ENCODE measurements around the gene C1QA.

The C1QA gene

DNA sequence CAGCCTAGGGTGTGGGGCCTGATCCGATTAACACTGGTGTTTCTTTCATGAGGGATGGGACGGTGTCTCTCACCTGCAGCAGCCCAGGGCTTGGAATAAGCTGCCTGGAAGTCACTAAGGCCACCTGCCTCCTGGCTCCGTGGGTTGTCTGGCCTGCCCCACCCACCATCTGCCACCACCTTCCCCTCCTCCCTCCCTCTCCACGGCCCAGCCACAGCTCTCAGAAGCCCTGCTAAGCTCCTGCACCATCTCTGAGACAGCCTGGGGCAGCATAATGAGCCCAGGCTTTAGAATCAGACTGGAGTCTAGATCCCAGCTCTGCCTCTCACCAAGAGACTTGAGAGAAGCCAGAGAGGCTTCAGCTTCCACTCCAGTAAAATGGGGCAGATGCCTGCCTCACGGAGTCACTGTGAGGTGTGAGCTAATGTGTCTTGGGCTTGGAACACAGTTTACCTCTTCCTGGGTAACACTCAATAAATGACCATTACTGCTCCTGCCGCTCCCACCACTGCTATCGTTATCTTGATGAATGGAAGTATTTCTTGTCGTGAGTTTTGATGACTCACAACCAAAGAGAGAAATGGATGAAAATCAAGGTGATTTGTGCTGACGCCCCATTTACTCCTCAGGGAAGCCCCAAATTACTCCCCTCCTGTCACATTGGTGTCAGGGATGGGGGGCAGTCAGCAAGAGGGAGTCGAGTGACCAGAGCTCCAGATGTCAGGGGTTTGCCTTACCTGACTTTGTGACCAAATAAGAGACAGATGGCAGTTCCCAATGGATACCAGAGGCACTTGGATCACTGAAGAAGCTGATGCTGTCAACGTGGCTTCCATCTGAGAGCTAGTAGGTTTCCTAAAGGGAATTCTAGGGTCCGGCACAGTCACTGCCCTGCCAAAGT lies 23.5 kb upstream of the C1QA start:
- DNase-seq (ENCODE audit: low spot score) = no peak

DNA sequence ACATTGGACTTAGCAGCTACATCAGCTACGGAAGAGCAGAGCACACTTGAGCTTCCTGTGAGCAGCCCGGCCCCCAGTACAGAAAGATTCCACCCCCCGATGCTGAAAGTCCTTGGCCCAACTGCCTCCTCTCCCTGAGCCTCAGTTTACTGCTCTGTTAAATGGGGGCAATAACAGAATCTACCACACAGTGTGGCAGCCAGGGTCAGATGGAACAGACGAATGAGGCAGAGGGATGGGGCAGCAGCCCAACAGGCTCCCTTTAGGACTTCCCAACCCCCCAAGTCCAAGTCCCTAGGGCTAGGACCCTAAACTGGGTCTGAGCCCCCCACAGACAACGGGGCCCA lies 22.9 kb upstream of the C1QA start:
- no peak for DNase-seq (ENCODE audit: low spot score)

DNA sequence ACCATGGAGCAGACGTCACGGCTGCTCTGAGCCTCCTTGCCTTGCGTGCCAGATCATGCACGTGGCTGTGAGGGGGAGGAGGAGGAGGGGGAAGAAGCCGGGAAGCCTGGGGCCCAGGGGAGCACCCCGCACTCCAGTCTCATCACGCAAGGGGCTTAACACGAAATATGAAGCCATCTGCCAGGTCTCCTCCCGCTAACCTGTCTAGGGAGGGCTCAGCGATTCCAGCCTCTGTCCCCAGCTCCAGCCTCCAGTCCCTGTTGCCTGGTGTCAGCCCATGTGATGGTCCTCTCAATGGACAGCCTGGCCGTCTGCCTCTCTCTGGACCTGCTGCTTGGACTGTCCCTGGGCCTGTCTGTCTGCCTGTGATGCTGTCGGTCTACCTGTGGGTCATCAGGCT lies 22.5 kb upstream of the C1QA start:
- DNase-seq (ENCODE audit: low spot score) = no peak

DNA sequence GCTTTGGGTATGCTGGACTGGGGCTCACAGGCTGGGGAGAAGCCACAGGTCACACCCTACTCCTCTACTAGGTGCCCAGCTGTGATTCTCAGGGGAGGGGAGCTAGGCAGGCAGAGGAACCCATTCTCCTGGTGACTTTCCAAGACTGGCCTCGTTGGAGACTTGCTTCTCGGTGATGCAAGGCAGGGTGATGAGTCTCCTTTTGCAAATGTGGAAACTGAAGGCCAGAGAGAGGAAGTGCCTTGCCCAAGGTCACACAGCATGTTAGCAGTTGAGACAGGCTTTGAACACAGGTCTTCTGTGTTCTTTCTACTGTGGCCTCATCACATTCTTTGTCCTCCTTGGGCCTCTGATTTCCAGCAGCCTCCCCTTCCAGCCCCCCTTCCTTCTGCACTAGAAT lies 20.5 kb upstream of the C1QA start:
- DNase-seq (ENCODE audit: low spot score) = no peak

DNA sequence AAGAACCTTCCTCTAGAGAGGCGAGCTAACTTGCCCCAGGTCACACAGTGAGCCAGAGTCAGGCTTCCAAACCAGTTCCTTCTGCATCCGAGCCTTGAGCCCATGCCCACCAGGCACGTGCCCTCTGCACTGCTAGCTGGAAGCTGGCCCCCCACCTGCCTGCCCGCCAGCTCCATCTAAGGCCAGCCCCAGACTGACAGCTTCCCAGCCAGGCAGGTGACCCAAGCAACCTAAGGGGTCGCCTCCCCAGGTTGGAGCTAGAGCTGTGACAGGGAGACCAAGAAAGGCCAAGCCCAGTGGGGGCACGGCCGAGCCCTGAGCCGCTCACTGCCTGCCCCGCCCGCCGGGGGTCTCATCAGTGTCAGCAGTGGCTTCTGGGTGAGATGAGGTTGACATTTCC lies 19.9 kb upstream of the C1QA start:
- DNase-seq (ENCODE audit: low spot score) = no peak

DNA sequence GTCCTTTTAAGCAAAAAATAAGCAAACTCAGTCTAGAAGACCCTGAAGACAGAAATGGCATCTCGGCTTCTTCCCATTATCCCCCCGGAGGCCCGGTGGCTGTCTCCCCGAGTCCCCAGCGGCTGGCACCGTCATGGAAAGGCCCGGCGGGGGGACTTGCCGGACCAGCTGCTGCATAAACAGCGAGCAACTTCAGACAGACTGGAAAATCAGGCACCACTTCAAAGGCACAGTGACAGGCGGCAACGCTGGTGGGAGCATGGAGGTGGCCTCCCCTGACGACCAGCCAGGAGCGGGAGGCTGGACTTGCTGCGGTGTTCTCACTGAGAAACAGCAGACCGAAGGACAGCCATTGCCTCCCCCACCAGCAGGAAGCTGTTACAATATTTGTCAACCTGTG lies 18.4 kb upstream of the C1QA start:
- DNase-seq (ENCODE audit: low spot score) = no peak

DNA sequence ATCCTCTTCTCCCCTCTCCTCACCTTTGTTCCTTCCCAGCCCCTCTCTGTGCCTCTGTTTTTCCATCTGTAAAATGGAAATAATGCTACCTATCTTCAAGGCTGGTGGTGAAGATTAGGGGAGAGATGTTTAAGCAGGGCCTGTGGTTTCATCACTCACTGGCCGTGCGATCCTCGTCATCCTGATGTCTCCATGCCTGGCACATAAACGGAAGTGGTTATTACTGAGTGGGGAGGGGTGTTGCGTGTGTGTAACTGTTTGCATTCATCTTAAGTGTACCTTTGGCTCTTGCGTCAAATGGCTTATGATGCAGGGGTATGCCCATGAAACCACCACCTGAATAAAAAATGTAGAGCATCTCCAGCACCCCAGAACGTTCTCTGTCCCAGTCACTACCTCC lies 17.2 kb upstream of the C1QA start:
- no peak for DNase-seq (ENCODE audit: low spot score)

DNA sequence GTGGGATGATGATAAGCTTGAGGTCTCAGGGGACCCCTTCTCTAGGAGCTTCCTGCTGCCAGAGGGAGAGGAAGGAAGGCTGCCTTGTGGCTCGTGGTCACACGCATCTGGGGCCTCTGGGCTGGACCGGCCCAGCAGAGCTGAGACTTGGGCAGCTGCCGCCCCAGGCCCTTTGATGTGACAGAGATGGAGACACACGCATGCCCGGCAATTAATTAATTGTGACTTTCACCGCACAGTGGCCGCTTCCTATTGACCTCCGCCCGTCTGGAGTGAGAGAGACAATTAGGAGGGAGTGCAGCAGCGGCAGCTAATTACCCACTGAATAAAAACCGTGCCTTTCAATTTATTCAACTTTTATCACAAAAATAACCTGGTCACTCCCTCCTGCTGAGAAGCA lies 16.6 kb upstream of the C1QA start:
- DNase-seq (ENCODE audit: low spot score) = no peak

DNA sequence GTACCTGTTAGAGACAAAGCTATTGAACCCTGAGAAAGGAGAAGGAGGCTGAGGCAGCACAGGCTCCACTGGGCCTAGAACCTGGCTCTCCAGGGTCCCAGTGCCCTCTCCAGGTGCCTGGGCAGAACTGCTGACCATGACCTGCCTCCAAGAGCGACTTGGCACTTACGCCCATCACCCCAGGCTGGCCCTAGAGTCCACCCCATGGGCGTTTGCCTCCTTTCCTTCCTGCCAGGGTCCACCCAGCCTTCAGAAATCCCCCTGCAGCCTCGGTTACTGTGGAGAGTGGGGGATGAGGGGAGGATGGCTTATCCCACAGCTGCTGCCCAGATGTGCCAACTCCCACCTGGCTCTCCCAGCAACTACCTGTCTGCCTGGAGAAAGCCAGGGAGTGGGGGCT lies 14.7 kb upstream of the C1QA start:
- no peak for DNase-seq (ENCODE audit: low spot score)

DNA sequence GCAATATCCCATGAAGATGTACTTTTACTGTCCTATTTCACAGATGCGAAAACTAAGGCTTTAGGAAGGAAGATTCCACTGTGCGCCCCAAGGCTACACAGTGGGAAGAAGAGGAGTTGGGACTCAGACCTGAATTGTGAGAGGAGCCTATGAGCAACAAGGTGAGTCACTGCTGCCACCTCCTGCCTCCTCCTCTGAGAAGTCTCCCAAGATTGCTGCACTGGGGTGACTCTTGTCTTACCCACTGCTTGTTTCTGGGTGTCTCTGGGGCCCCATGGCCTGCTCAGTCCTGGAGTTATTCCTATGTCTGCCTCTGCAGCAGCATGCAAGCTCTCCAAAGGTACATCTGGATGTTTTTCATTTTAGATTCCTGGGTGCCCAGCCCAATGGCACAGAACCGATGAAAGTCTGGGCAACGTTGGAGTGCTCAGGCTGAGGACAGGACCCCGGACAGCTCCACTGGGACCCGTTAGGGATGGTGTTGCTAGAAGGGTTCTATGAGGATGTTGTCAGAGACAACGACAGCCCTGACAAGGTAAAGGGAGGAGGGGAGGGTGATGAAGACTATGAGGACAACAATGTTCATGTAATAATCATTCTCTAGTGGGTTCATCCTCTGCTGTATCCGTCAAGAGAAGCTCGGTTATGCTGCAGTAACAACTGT lies 11.0 kb upstream of the C1QA start:
- DNase-seq (ENCODE audit: low spot score) = peak; percentile 16

DNA sequence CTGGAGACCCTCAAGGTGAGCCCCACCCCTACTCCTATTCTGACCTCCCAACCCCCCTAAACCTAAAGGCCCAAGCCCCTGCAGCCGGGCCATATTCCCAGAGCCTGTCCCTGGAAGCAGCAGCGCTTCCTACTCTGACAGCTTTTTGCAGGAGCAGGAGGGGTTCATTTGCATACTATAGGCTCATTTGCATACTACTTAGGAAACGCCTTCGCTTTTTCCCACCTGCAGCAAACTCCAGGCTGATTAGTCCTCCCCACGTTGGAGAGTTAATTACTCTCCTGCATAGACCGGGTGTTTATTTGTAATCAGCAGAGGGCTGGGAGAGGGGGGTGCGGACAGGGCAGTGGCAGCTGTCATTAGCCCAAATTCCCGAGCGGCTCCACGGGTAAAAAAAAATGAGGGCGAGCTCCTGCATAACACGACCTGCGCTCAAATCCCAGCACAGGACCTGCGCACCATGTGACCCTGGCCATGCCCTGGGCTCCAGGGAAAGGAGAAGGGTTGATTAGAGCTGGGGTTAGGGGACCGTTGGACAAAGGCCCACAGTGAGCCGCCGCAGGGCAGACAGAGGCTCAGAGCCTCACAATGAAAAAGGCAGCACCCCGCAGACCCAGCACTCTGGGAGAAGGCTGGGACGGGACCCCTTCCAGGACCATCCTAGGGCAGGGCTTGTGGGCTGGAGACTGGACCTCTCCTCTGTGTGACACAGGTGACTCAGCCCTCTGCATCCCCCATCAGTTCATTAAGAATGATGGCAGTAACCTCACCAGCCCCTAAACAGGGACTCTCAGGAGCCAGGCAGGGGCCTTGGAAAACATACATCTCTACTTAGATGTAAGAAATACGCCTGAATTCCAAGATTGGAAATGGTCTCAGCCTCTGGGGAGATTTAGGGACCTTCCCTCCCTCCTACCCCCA lies 9.9 kb upstream of the C1QA start:
- DNase-seq (ENCODE audit: low spot score) = no peak

DNA sequence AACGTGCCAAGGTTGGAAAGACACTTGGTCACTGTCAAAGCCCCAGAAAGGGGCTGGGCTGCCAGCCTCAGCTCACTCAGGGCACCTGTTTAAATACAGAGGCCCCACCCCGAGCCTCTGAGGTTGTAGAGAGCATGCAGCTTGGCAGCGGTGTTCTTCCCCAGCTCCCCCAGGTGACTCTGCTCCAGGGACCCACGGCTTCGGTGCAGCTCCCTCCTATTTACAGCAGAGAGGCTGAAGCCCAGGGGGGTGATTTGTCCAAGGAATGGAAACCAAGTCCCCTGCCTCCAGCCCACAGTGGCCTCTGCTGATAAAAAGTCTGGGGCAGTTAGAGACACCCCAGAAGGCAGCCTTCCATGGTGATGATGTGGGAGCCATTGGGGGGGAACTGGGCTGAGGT lies 9.1 kb upstream of the C1QA start:
- DNase-seq (ENCODE audit: low spot score) = no peak

DNA sequence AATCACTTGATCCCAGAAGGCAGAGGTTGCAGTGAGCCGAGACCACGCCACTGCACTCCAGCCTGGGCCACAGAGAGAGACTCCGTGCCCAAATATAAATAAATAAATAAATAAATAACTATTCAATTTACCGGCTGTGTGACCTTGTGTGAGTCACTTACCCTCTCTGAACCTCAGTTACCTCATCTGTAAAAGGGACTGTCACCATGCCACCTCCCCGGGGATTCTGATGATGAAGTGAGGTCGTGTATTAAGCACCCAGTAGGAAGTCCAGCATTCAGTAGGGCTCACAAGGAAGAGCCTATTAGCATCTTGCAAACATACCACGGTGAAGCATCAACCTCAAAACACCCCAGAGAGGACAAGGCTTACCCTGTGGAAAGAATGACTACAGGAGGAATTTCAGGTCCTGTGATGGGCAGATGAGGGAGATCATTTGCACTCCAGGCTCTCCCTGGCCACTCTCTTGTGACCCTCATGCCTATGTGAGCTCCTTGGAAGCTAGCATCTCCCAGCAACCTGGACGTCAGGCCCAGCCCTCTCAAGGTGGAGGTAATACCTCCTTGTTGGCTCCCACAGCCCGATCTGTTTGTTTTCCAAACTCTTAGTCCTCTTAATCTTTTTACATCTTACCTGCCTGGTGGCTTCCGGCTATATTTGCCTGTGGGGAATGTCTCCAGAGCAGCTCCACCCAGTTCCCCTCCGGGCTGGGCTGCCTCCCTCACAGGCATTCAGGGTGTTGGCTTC lies 7.6 kb upstream of the C1QA start:
- DNase-seq (ENCODE audit: low spot score) = no peak

DNA sequence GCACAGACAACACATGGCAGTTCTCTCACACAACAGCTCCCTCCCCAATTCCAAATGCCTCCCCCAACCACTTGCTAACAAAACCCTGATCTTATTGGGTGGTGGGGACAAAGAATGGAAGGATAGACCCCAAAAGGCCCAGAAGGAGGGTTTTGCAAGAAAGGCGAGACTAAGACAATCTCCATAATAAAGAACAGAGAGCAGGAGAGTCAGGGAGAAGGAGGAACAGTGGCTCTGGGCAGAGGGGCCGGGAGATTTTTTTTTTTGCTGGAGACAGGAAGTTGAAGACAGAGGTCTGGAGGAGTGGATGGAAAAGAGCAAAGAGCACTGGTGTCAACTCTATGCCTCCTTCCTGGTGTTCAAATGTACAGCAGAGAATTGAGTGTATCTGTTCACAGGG lies 6.5 kb upstream of the C1QA start:
- DNase-seq (ENCODE audit: low spot score) = no peak

DNA sequence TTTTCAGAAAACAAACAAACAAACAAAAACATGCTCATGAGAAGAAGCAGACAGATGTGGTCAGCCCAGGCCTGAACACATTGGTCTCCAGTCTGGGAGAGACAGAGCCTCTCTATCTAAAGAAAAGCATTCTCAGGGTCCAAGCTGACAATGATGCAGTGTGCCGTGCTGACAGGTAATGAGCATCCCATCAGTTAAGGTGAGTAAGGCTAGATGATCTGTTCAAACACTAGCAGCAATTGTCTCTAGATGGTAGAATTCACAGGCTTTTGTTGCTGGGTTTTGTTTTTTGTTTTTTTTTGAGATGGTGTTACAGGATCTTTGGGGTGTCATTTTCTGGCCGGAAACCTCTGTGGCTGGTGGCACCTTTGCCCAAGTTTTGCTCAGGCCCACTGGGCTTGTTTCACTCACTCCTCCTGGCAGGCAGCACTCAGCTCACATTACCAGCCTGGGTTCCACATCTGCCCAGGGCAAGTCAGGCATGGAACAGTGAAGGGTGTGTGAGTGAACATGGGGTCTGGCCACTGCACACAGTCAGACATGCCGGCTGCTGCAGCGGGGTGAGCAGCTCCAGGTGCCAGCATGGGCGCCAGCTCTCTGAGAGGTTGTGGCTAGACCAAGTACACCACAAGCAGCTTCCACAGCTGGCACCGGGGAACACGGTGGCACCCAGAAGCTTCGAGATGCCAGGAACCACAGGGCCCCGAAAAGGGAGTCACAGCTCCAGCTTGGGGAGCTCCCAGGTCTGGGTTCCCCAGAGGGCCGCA lies 2.5 kb upstream of the C1QA start:
- no peak for DNase-seq (ENCODE audit: low spot score)

DNA sequence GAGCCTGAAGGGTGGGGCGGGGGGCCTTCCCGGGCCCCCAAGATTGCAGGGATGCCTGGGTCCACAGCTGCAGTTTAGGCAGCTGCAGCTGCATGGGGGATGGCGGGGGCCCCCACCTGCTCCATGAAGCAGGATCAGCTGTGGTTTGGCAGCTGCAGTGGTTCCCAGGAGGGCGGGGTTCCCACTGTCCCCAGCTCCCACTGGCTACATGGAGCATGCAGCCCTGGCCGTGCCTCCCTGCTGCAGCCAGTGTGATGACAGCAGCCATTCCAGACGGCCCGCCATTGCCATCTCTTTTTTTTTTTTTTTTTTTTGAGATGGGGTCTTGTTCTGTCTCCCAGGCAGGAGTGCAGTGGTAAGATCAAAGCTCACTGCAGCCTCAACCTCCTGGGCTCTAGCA lies 992 bp upstream of the C1QA start:
- no peak for DNase-seq (ENCODE audit: low spot score)

DNA sequence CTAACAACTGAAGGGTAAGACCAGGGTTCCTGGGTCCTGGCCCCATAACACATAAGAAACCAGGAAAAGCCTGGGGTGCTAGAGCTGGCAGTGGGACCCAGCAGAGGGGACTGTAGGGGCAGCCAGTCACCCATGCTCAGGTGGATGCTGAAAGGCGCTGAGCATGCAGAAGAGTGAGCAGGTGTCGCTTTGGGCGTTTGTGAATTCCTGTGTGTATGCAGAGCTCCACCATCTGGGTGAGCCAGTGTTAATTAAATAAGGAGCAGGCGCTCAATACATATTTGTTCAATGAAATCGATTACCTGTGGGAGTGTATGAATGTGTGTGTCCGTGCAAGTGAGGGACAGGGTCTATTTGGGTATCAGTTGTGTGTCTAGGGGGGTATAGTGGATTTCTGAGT lies 499 bp downstream of the C1QA start:
- DNase-seq (ENCODE audit: low spot score) = no peak

DNA sequence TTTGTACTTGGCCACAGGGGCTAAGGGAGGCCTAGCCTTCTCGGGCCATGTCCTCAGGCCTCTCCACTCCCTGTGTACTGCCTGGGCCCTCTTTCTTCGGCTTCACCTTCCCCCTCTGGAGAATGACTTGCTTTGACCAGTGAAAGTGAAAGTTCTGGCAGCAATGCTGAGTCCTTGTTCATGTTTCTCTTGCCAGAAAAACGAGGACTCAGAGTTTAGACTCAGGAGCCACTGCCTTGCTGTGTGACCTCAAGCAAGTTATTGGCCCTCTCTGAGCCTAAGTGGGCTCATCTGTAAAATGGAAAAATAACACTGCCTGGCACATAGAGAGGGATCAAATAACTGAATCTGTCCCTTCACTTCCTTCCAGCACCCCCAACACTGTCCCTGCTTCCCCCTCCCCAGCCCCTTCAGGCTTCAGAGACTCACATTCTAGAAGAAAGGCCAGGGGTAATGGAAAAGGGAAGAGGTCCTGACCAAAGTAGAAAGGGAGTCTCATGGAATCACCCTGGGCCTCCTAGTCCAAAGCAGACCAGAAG lies 1.5 kb downstream of the C1QA start:
- DNase-seq (ENCODE audit: low spot score) = no peak

DNA sequence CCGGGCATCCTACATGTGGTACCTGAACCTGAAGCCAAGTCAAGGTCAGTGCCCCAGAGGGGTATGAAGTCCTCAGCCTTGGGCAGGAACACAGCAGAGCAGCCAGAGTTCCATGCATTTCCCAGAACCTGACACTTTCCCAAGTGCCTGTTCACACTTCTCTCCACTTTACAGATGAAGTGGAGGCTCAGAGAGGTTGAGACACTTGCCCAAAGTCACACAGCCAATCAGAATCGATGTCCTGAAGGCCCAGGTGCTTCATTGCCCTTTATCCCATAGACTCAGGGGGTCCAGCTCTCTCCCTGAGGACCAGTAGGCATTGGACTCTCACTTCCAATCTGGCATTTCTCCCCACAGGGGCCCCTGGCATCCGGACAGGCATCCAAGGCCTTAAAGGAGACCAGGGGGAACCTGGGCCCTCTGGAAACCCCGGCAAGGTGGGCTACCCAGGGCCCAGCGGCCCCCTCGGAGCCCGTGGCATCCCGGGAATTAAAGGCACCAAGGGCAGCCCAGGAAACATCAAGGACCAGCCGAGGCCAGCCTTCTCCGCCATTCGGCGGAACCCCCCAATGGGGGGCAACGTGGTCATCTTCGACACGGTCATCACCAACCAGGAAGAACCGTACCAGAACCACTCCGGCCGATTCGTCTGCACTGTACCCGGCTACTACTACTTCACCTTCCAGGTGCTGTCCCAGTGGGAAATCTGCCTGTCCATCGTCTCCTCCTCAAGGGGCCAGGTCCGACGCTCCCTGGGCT lies 2.2 kb downstream of the C1QA start:
- no peak for DNase-seq (ENCODE audit: low spot score)

DNA sequence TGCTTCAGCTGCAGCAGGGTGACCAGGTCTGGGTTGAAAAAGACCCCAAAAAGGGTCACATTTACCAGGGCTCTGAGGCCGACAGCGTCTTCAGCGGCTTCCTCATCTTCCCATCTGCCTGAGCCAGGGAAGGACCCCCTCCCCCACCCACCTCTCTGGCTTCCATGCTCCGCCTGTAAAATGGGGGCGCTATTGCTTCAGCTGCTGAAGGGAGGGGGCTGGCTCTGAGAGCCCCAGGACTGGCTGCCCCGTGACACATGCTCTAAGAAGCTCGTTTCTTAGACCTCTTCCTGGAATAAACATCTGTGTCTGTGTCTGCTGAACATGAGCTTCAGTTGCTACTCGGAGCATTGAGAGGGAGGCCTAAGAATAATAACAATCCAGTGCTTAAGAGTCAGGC lies 2.9 kb downstream of the C1QA start:
- DNase-seq (ENCODE audit: low spot score) = peak; percentile 57
